ENCODE data around the gene NHP2. TPM values are rescaled to one million over a fixed set of nuclear protein-coding genes. Genes with fewer than 3 reads are reported as not detected.

The NHP2 gene
- total and polyA plus RNA-seq, 3 experiments from 2014 or later = 219 to 311 (median 298) TPM

DNA sequence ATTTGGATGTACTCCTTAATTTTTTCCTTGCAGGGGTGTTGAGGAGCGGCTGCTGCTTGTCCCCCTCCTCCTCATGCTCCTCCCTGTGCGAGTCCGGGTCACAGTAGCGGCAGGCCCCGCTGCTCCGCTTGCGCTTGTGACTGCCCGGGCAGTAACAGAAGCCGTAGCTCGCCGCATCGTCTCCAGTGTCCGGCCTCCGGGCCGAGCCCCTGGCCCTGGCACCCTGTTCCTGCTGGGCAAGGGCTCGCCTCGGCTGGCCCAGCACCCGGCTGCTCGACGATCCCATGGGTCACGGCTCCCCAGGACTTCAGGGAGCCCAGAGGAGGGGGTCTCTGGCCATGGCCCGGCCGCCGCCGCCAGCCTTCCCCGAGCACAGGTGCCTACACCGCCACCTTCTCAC lies 33.3 kb upstream of the NHP2 start, which contains the start of gene GMCL2:
Gene GMCL2 (minus strand): TSS at position 358 of the 400 bp plus-strand sequence. CDS start 72 bp downstream, at position 286.
- peaks cover 0 to 9% of the 10 kb centered on the region in 2 donors for H3K27me3 Mint-ChIP-seq
- CTCF ChIA-PET = interaction anchor here (1.6 kb wide), 1 partner anchor 14 kb away, joined by 3 read pairs; no protein-coding TSS in a partner anchor
- POLR2A ChIA-PET = no interaction called here

DNA sequence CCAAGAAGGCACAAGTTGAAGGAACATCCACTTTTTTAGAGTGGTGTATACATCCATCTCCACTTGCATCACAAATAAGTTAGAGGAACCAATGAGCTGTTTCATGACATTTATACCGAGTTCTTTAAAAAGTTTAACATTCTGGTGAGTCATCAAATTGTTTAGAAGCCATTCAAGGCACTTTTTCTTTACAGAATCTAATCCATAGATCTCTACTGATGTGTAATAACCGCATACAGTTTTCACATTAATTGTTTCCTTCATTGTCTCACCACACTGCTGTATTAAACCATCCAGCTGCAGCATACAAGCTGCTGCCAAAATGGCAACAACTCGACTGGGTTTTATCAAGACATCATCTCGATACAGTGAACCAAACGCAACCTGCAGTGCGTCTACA lies 32.7 kb upstream of the NHP2 start:
- DNase-seq = no peak
- Mint-ChIP-seq H3K9me3 (no peaks in the 10 kb centered on the region), H3K4me3 (no peak overlapping the region), H3K27me3 (peaks cover 0 to 9% of the 10 kb centered on the region in 2 donors), H3K4me1 (no peaks in the 10 kb centered on the region), H3K27ac (no peak overlapping the region), H3K36me3 (no peaks in the 10 kb centered on the region)
- no peaks in the 10 kb centered on the region for H3K36me3 ChIP-seq (ENCODE audit: insufficient read depth, low read length)
- no peaks in the 10 kb centered on the region for H3K4me1 ChIP-seq (ENCODE audit: insufficient read depth, low read length)
- ChIA-PET POLR2A (no interaction called here), CTCF (interaction anchor here (0.7 kb wide), 1 partner anchor 125 kb away, joined by 3 read pairs; no protein-coding TSS in a partner anchor)
- H3K27ac ChIP-seq (ENCODE audit: low read depth, low read length) = no peak overlapping the region
- no peaks in the 10 kb centered on the region for H3K9me3 ChIP-seq (ENCODE audit: low read length)
- no peak overlapping the region for H3K4me3 ChIP-seq (ENCODE audit: low read length)
- no peaks in the 10 kb centered on the region for H3K27me3 ChIP-seq (ENCODE audit: insufficient read depth, low read length, poor library complexity, severe bottlenecking)

More for the DNA sequence above, 33.3 kb upstream of the NHP2 start, which contains the start of gene GMCL2:
- Mint-ChIP-seq H3K27ac (no peak within 1 kb of the TSS), H3K36me3 (no peaks in the 10 kb centered on the region), H3K9me3 (no peaks in the 10 kb centered on the region), H3K4me1 (no peaks in the 10 kb centered on the region), H3K4me3 (no peak within 1 kb of the TSS)
- Histone ChIP-seq H3K27me3 (ENCODE audit: insufficient read depth, low read length, poor library complexity, severe bottlenecking) (no peaks in the 10 kb centered on the region), H3K4me3 (ENCODE audit: low read length) (no peak within 1 kb of the TSS), H3K36me3 (ENCODE audit: insufficient read depth, low read length) (no peaks in the 10 kb centered on the region), H3K4me1 (ENCODE audit: insufficient read depth, low read length) (no peaks in the 10 kb centered on the region), H3K27ac (ENCODE audit: low read depth, low read length) (no peak within 1 kb of the TSS), H3K9me3 (ENCODE audit: low read length) (no peaks in the 10 kb centered on the region)
- no peak for DNase-seq

DNA sequence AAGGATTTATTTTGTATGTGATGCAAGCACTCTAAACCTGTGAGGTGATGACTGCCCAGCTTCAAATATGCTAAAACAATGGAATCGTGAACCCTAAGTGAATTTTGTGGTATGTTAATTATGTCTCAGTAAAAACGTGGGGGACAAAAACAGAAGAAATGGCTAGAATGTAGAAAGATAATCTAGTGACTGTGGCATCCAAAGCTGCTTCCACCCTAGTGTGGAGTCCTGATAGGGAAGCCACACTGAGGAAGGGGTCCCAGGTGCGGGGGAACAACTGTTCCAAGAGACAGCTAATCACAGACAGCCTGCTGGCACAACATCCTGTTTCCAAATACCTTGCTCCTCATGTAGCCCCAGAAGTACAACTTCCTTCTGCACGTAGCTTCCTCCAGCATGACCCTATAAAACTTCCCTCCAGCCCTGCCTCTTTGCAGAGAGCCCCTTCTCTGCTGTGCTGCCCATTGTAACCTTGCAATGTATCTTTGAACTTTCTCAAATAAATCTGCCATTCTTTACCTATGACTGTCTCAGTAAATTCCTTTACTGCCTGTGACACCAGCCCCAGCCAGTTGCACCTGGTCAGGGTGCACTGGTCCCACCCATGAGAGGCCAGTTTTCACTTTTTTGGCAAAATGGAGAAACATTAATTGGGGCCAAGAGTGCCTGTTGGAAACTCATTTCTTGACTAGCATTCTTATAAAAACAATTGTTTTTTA lies 28.6 kb upstream of the NHP2 start:
- H3K27me3 ChIP-seq (ENCODE audit: insufficient read depth, low read length, poor library complexity, severe bottlenecking) = no peaks in the 10 kb centered on the region
- no peak overlapping the region for H3K4me3 ChIP-seq (ENCODE audit: low read length)
- H3K4me1 Mint-ChIP-seq = no peaks in the 10 kb centered on the region
- peaks cover 0 to 2% (median 0%) of the 10 kb centered on the region in 5 donors for H3K9me3 Mint-ChIP-seq
- no peaks in the 10 kb centered on the region for H3K9me3 ChIP-seq (ENCODE audit: low read length)
- no peaks in the 10 kb centered on the region for H3K36me3 ChIP-seq (ENCODE audit: insufficient read depth, low read length)
- H3K36me3 Mint-ChIP-seq = no peaks in the 10 kb centered on the region
- CTCF ChIA-PET = no interaction called here
- H3K27ac ChIP-seq (ENCODE audit: low read depth, low read length) = no peak overlapping the region
- H3K27me3 Mint-ChIP-seq = peaks cover 7 to 18% of the 10 kb centered on the region in 2 donors
- no peak overlapping the region for H3K4me3 Mint-ChIP-seq
- POLR2A ChIA-PET = no interaction called here
- H3K4me1 ChIP-seq (ENCODE audit: insufficient read depth, low read length) = no peaks in the 10 kb centered on the region
- no peak overlapping the region for H3K27ac Mint-ChIP-seq
- no peak for DNase-seq

DNA sequence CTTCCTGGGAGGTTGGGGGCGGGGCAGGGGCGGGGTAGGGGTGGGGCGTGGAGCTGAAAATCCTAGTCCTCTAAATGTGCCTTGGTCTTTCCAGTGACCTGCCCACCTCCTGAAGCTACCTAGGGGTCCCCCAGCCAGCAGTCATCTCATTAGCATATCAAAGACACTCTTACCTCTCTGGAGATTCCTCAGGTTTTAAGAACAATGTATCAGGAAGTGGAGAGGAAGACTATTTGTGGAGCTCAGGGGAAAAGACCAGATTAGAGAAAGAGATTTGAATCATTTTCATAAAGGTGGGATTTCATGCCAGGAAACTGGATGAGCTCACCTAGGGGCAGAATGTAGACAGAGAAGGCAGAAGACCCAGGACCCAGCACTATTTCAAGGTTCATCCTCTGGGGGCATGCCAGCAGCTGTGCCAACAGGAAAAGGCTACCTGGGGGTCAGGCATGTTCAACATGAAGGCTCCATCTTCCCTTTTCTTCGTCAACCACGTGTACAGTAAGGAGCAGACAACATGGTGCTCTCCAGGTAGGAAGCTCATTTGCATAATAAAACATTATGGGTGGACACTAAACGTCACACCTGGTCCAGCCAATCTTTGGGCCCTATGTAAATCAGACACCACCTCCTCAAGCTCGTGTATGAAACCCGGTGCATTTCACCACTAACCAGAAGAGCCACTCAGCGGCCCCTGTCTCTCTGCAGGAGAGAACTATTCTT lies 26.6 kb upstream of the NHP2 start:
- CTCF ChIA-PET = no interaction called here
- Histone ChIP-seq H3K9me3 (ENCODE audit: low read length) (no peaks in the 10 kb centered on the region), H3K4me3 (ENCODE audit: low read length) (no peak overlapping the region), H3K36me3 (ENCODE audit: insufficient read depth, low read length) (no peaks in the 10 kb centered on the region), H3K4me1 (ENCODE audit: insufficient read depth, low read length) (no peaks in the 10 kb centered on the region), H3K27me3 (ENCODE audit: insufficient read depth, low read length, poor library complexity, severe bottlenecking) (no peaks in the 10 kb centered on the region), H3K27ac (ENCODE audit: low read depth, low read length) (no peak overlapping the region)
- Mint-ChIP-seq H3K9me3 (peaks cover 0 to 2% (median 0%) of the 10 kb centered on the region in 5 donors), H3K27me3 (peaks cover 7 to 24% of the 10 kb centered on the region in 2 donors), H3K36me3 (no peaks in the 10 kb centered on the region), H3K27ac (no peak overlapping the region), H3K4me3 (no peak overlapping the region), H3K4me1 (no peaks in the 10 kb centered on the region)
- DNase-seq = no peak
- POLR2A ChIA-PET = no interaction called here

DNA sequence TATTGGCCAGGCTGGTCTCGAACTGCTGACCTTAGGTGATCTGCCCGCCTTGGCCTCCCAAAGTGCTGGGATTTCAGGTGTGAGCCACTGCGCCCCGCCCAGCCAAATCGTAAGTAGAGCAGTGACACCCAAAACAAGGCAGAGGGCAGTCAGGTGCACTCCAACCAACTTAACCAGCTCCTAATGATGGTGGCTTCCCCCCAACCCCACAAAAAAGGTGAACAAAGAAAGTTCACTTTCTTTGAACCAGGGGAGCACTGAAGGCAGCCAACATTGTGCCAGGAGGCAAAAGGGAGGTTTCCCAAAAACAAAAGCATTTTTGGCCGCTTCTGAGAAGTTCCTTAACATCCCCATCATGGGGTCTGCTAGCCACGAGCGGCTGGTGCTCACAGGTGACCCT lies 23.9 kb upstream of the NHP2 start:
- DNase-seq = no peak
- Histone ChIP-seq H3K4me1 (ENCODE audit: insufficient read depth, low read length) (no peaks in the 10 kb centered on the region), H3K9me3 (ENCODE audit: low read length) (no peaks in the 10 kb centered on the region), H3K27ac (ENCODE audit: low read depth, low read length) (no peak overlapping the region), H3K27me3 (ENCODE audit: insufficient read depth, low read length, poor library complexity, severe bottlenecking) (no peaks in the 10 kb centered on the region), H3K4me3 (ENCODE audit: low read length) (no peak overlapping the region), H3K36me3 (ENCODE audit: insufficient read depth, low read length) (no peaks in the 10 kb centered on the region)
- CTCF ChIA-PET = no interaction called here
- no peaks in the 10 kb centered on the region for H3K4me1 Mint-ChIP-seq
- peaks cover 7 to 24% of the 10 kb centered on the region in 2 donors for H3K27me3 Mint-ChIP-seq
- peaks cover 0 to 2% (median 0%) of the 10 kb centered on the region in 5 donors for H3K9me3 Mint-ChIP-seq
- H3K36me3 Mint-ChIP-seq = no peaks in the 10 kb centered on the region
- POLR2A ChIA-PET = no interaction called here
- no peak overlapping the region for H3K4me3 Mint-ChIP-seq
- H3K27ac Mint-ChIP-seq = no peak overlapping the region

DNA sequence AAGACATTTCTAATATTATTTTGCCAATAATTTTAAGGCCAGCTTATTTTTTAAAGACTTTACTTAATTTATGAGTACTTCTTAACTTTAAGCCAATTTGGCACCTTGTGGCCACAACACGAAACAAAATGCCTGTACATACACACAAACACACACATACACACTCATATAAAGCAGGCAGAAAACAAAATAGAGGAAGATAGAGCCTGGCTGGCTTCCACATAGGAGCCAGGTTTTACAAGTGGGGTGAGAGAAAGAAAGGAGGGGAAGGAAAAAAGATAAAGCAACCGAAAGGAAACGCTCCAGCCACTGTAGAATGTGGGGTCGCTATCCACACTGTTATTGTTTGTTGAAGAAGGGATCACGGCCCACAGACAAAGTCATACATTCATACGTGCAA lies 23.1 kb upstream of the NHP2 start:
- no peak for DNase-seq
- POLR2A ChIA-PET = no interaction called here
- Histone ChIP-seq H3K36me3 (ENCODE audit: insufficient read depth, low read length) (no peaks in the 10 kb centered on the region), H3K27ac (ENCODE audit: low read depth, low read length) (no peak overlapping the region), H3K9me3 (ENCODE audit: low read length) (no peaks in the 10 kb centered on the region), H3K27me3 (ENCODE audit: insufficient read depth, low read length, poor library complexity, severe bottlenecking) (no peaks in the 10 kb centered on the region), H3K4me3 (ENCODE audit: low read length) (no peak overlapping the region), H3K4me1 (ENCODE audit: insufficient read depth, low read length) (no peaks in the 10 kb centered on the region)
- Mint-ChIP-seq H3K27me3 (peaks cover 7 to 24% of the 10 kb centered on the region in 2 donors), H3K4me1 (no peaks in the 10 kb centered on the region), H3K4me3 (no peak overlapping the region), H3K36me3 (no peaks in the 10 kb centered on the region), H3K9me3 (peaks cover 0 to 2% (median 0%) of the 10 kb centered on the region in 5 donors), H3K27ac (no peak overlapping the region)
- CTCF ChIA-PET = interaction anchor here (0.6 kb wide), 1 partner anchor 263 kb away, joined by 3 read pairs; no protein-coding TSS in a partner anchor

DNA sequence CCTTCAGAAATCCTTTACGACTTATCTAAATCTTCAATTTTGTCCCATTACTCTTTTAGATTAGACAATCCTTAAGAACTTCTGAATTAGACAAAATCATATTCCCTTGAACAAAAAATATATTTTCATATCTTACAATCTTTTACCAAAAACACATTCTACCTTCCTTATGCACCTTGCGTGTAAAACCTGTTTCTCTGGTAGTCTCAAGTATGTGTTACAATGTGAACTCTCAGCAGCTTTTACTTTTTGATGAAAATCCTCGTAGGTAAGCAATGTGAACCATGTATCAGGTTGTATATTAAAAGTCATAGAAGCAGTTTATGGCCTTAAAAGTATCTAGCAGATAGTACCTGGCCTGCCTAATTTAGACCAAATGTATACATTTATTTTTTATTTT lies 20.8 kb upstream of the NHP2 start:
- no peaks in the 10 kb centered on the region for H3K9me3 ChIP-seq (ENCODE audit: low read length)
- DNase-seq = no peak
- ChIA-PET CTCF (no interaction called here), POLR2A (no interaction called here)
- H3K27me3 ChIP-seq (ENCODE audit: insufficient read depth, low read length, poor library complexity, severe bottlenecking) = no peaks in the 10 kb centered on the region
- Mint-ChIP-seq H3K9me3 (peaks cover 0 to 2% (median 0%) of the 10 kb centered on the region in 5 donors), H3K4me1 (no peaks in the 10 kb centered on the region), H3K27ac (no peak overlapping the region), H3K27me3 (peaks cover 5 to 17% of the 10 kb centered on the region in 2 donors), H3K4me3 (no peak overlapping the region), H3K36me3 (no peaks in the 10 kb centered on the region)
- no peak overlapping the region for H3K27ac ChIP-seq (ENCODE audit: low read depth, low read length)
- H3K4me3 ChIP-seq (ENCODE audit: low read length) = no peak overlapping the region
- no peaks in the 10 kb centered on the region for H3K36me3 ChIP-seq (ENCODE audit: insufficient read depth, low read length)
- H3K4me1 ChIP-seq (ENCODE audit: insufficient read depth, low read length) = no peaks in the 10 kb centered on the region

DNA sequence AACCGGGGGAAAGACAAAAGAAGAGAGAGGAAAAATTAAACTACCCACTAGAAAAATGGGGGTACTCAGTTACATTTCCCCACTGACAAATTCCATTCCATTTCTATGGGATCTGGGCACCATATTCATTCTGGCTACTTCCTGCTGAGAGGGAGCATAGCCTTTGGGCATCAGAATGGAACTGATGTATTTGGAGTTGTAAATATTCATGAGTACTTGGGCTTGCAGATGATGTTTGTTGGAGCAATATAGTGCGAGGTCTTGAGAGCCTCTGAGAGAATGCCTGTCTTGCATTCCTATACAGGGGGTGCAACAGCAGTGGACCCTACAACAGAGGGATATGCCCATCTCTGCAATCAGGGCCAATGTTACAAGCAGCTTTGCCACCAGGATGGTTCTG lies 16.8 kb upstream of the NHP2 start:
- no peak for DNase-seq
- Histone ChIP-seq H3K27ac (ENCODE audit: low read depth, low read length) (no peak overlapping the region), H3K4me3 (ENCODE audit: low read length) (no peak overlapping the region), H3K9me3 (ENCODE audit: low read length) (no peaks in the 10 kb centered on the region), H3K36me3 (ENCODE audit: insufficient read depth, low read length) (no peaks in the 10 kb centered on the region), H3K27me3 (ENCODE audit: insufficient read depth, low read length, poor library complexity, severe bottlenecking) (no peaks in the 10 kb centered on the region), H3K4me1 (ENCODE audit: insufficient read depth, low read length) (no peaks in the 10 kb centered on the region)
- ChIA-PET CTCF (interaction anchor here (2.4 kb wide), 1 partner anchor 95 kb away, joined by 8 read pairs; no protein-coding TSS in a partner anchor), POLR2A (no interaction called here)
- no peak overlapping the region for H3K4me3 Mint-ChIP-seq
- H3K9me3 Mint-ChIP-seq = no peaks in the 10 kb centered on the region
- H3K27me3 Mint-ChIP-seq = peaks cover 0 to 6% of the 10 kb centered on the region in 2 donors
- no peaks in the 10 kb centered on the region for H3K36me3 Mint-ChIP-seq
- no peak overlapping the region for H3K27ac Mint-ChIP-seq
- no peaks in the 10 kb centered on the region for H3K4me1 Mint-ChIP-seq
